Hepatocyte (in vitro differentiated cells): ENCODE results near the gene RASEF. TPM values are rescaled to one million over a fixed set of nuclear protein-coding genes. Genes with fewer than 3 reads are reported as not detected.

Experiments
- DNase-seq: peaks from one replicate; pipeline ENCODE4 v3.0.0-alpha.2; 2016; ENCODE audit warnings: low spot score
- H2AFZ ChIP-seq: fragments of 200-600 bp; sonication (generic); 2 replicates; pipeline ENCODE4 v1.6.0; 2016; ENCODE audit warnings: antibody characterized with exemption, mild to moderate bottlenecking
- H3K27ac ChIP-seq: fragments of 200-600 bp; sonication (generic); 2 replicates; pipeline ENCODE4 v1.5.1; 2016; ENCODE audit warnings: mild to moderate bottlenecking
- H3K27me3 ChIP-seq: fragments of 200-600 bp; sonication (generic); 2 replicates; pipeline ENCODE4 v1.6.1; 2016
- H3K36me3 ChIP-seq: fragments of 200-600 bp; sonication (generic); replicated peaks from 2 replicates; pipeline ENCODE4 v1.5.1; 2016; ENCODE audit warnings: low read depth; ENCODE audit not compliant: insufficient read depth
- H3K4me1 ChIP-seq: fragments of 200-600 bp; sonication (generic); 2 replicates; pipeline ENCODE4 v1.5.1; 2016; ENCODE audit warnings: mild to moderate bottlenecking, moderate library complexity; ENCODE audit not compliant: insufficient read depth
- H3K4me2 ChIP-seq: fragments of 200-600 bp; sonication (generic); 2 replicates; pipeline ENCODE4 v1.6.0; 2016
- H3K4me3 ChIP-seq: fragments of 200-600 bp; sonication (generic); 2 replicates; pipeline ENCODE4 v1.5.1; 2016; ENCODE audit warnings: mild to moderate bottlenecking
- H3K79me2 ChIP-seq: fragments of 200-600 bp; sonication (generic); 2 replicates; pipeline ENCODE4 v1.6.0; 2017; ENCODE audit warnings: mild to moderate bottlenecking
- H3K9me2 ChIP-seq: fragments of 200-600 bp; sonication (generic); replicated peaks from 2 replicates; pipeline ENCODE4 v1.6.0; 2017; ENCODE audit warnings: mild to moderate bottlenecking; ENCODE audit not compliant: insufficient read depth
- H3K9me3 ChIP-seq: fragments of 200-600 bp; sonication (generic); 2 replicates; pipeline ENCODE4 v1.5.1; 2016; ENCODE audit warnings: low read depth, mild to moderate bottlenecking
- H4K20me1 ChIP-seq: fragments of 200-600 bp; sonication (generic); 2 replicates; pipeline ENCODE4 v1.6.0; 2016; ENCODE audit warnings: mild to moderate bottlenecking; ENCODE audit not compliant: insufficient read depth, poor library complexity, severe bottlenecking
- EZH2 ChIP-seq: fragments of 200-600 bp; sonication (generic); IDR thresholded peaks from 2 replicates; pipeline ENCODE4 v1.6.1; 2016; ENCODE audit warnings: antibody characterized with exemption, mild to moderate bottlenecking, borderline replicate concordance
- EZH2phosphoT487 ChIP-seq: fragments of 200-600 bp; sonication (generic); IDR thresholded peaks from one replicate; pipeline ENCODE4 v1.6.1; 2018; ENCODE audit warnings: antibody characterized with exemption, mild to moderate bottlenecking, low read depth, moderate library complexity; ENCODE audit not compliant: unreplicated experiment, severe bottlenecking
- WGBS: methylation state at CpG from one replicate; pipeline ENCODE4 v1.1.6; 2016; ENCODE audit warnings: low lambda C conversion rate; ENCODE audit errors: missing lambda C conversion rate; 5-methylcytosine and 5-hydroxymethylcytosine counted together
- polyA plus RNA-seq: library from polyadenylated mRNA; unstranded; fragments of >200 nt; fragmentation: Nextera tagmentation; extraction: Ambion mirVana; gene quantifications from 2 replicates; pipeline ENCODE4 v1.2.1, GENCODE V29; 2016
- total RNA-seq: library from RNA; depleted of rRNA; stranded (reverse); fragments of >200 nt; gene quantifications from 2 replicates; pipeline ENCODE4 v1.2.3, GENCODE V29; 2014
- TF ChIP-seq, protein P1 (sequence below): fragments of 200-600 bp; sonication (generic); IDR thresholded peaks from 2 replicates; pipeline ENCODE4 v1.5.1; 2016; ENCODE audit warnings: antibody characterized with exemption, mild to moderate bottlenecking; ENCODE audit not compliant: poor library complexity

The RASEF gene
- total and polyA plus RNA-seq, 2 experiments from 2014 or later = 11.1 to 18.9 TPM

- no peak overlapping the region for H3K4me3 ChIP-seq
- no peaks in the 10 kb centered on the region for H3K36me3 ChIP-seq
- H3K4me1 ChIP-seq = no peaks in the 10 kb centered on the region
- no peak overlapping the region for H2AFZ ChIP-seq
- H3K79me2 ChIP-seq = no peaks in the 10 kb centered on the region
- no peaks in the 10 kb centered on the region for H3K27me3 ChIP-seq
- H3K27ac ChIP-seq = no peak overlapping the region
- no peaks in the 10 kb centered on the region for H3K9me2 ChIP-seq
- H4K20me1 ChIP-seq = no peaks in the 10 kb centered on the region
- TF ChIP-seq EZH2 (no peak), EZH2phosphoT487 (no peak)
- TF ChIP-seq, protein P1, sequence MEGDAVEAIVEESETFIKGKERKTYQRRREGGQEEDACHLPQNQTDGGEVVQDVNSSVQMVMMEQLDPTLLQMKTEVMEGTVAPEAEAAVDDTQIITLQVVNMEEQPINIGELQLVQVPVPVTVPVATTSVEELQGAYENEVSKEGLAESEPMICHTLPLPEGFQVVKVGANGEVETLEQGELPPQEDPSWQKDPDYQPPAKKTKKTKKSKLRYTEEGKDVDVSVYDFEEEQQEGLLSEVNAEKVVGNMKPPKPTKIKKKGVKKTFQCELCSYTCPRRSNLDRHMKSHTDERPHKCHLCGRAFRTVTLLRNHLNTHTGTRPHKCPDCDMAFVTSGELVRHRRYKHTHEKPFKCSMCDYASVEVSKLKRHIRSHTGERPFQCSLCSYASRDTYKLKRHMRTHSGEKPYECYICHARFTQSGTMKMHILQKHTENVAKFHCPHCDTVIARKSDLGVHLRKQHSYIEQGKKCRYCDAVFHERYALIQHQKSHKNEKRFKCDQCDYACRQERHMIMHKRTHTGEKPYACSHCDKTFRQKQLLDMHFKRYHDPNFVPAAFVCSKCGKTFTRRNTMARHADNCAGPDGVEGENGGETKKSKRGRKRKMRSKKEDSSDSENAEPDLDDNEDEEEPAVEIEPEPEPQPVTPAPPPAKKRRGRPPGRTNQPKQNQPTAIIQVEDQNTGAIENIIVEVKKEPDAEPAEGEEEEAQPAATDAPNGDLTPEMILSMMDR = no peak
- no peak overlapping the region for H3K4me2 ChIP-seq
- H3K9me3 ChIP-seq = no peaks in the 10 kb centered on the region
- no peak for DNase-seq
Measured at GRCh38 chr9:83006378-83006777, 56.6 kb downstream of the RASEF start.

GRCh38 chr9:83005963-83006362 is 57.0 kb downstream of the RASEF start:
- DNase-seq = no peak
- H3K27ac ChIP-seq = no peak overlapping the region
- no peaks in the 10 kb centered on the region for H3K9me2 ChIP-seq
- H4K20me1 ChIP-seq = no peaks in the 10 kb centered on the region
- H3K4me1 ChIP-seq = no peaks in the 10 kb centered on the region
- H3K27me3 ChIP-seq = no peaks in the 10 kb centered on the region
- no peaks in the 10 kb centered on the region for H3K9me3 ChIP-seq
- no peaks in the 10 kb centered on the region for H3K36me3 ChIP-seq
- H3K4me3 ChIP-seq = no peak overlapping the region
- no peak overlapping the region for H3K4me2 ChIP-seq
- no peak overlapping the region for H2AFZ ChIP-seq
- H3K79me2 ChIP-seq = no peaks in the 10 kb centered on the region
- TF ChIP-seq EZH2phosphoT487 (no peak), EZH2 (no peak)
- TF ChIP-seq, protein P1 = no peak
- WGBS = 96% methylated on average over 2 of the region's 2 CpGs

- H3K36me3 ChIP-seq = no peaks in the 10 kb centered on the region
- H4K20me1 ChIP-seq = no peaks in the 10 kb centered on the region
- no peaks in the 10 kb centered on the region for H3K9me2 ChIP-seq
- DNase-seq = no peak
- no peak overlapping the region for H3K27ac ChIP-seq
- H3K4me3 ChIP-seq = no peak overlapping the region
- no peaks in the 10 kb centered on the region for H3K79me2 ChIP-seq
- no peaks in the 10 kb centered on the region for H3K27me3 ChIP-seq
- H3K4me1 ChIP-seq = no peaks in the 10 kb centered on the region
- no peak overlapping the region for H3K4me2 ChIP-seq
- WGBS = 91% methylated on average over 1 of the region's 1 CpG
- TF ChIP-seq, protein P1 = no peak
- TF ChIP-seq EZH2phosphoT487 = no peak
- TF ChIP-seq EZH2 = no peak
- H2AFZ ChIP-seq = no peak overlapping the region
- no peaks in the 10 kb centered on the region for H3K9me3 ChIP-seq
Measured at GRCh38 chr9:83005361-83005760, 57.6 kb downstream of the RASEF start.

DNA sequence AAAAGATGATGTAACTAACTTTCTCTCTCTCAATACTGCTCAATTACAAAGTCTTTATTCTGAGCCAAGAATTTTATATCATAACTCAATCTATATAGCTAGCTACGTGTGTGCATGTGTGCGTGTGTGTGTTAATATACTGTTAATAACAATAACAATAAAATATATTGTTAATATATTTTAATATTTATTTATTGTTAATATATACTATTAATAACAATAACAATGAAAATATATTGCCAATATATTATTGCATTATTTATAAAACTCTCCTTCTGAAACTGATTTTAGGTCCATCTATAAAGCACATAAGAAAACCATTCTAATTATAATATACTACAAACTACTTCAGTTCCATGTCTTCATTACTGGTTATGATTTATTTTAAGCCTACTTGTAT is 60.6 kb downstream of the RASEF start:
- no peak for DNase-seq
- Histone ChIP-seq H3K9me3 (no peaks in the 10 kb centered on the region), H3K4me3 (no peak overlapping the region), H4K20me1 (no peaks in the 10 kb centered on the region), H3K4me2 (no peak overlapping the region), H3K36me3 (no peaks in the 10 kb centered on the region), H3K9me2 (no peaks in the 10 kb centered on the region), H3K27me3 (no peaks in the 10 kb centered on the region), H2AFZ (no peak overlapping the region), H3K79me2 (no peaks in the 10 kb centered on the region), H3K27ac (no peak overlapping the region), H3K4me1 (no peaks in the 10 kb centered on the region)
- TF ChIP-seq, protein P1 = no peak
- no peak for TF ChIP-seq EZH2phosphoT487
- TF ChIP-seq EZH2 = no peak
- 95% methylated on average over 2 of the region's 2 CpGs for WGBS
